A673 (cell line): ENCODE measurements around the gene MRI1. TPM values are rescaled to one million over a fixed set of nuclear protein-coding genes. Genes with fewer than 3 reads are reported as not detected.

Source experiments
- BruUV-seq: library from RNA; stranded (reverse); fragments of 400-500 nt; replicated peaks from 2 replicates; lab custom pipeline; 2021; lab: Mats Ljungman, UMichigan
- CTCF ChIA-PET: fragments of 300-600 bp; sonication (Branson Sonifier 250); formaldehyde crosslinking; loops from one replicate; lab custom pipeline; 2022; ENCODE audit warnings: antibody characterized with exemption; lab: Charles Lee
- POLR2A ChIA-PET: fragments of 300-600 bp; sonication (Branson Sonifier 250); formaldehyde crosslinking; loops from one replicate; lab custom pipeline; 2022; ENCODE audit warnings: antibody characterized with exemption; ENCODE audit not compliant: low non-redundant PET; lab: Charles Lee
- DNase-seq: peaks from one replicate; pipeline ENCODE4 v3.0.0-alpha.2; 2015; ENCODE audit warnings: low spot score
- H3K27ac ChIP-seq: fragments of 200-600 bp; sonication (generic); 2 replicates; pipeline ENCODE4 v1.5.1; 2016; ENCODE audit warnings: mixed run types, low read depth, mild to moderate bottlenecking, mixed read lengths, antibody characterized with exemption, low read length; ENCODE audit not compliant: poor library complexity, severe bottlenecking
- H3K27me3 ChIP-seq: fragments of 200-600 bp; sonication (generic); replicated peaks from 2 replicates; pipeline ENCODE4 v1.6.1; 2017; ENCODE audit warnings: mixed run types, low read depth, mild to moderate bottlenecking, mixed read lengths, antibody characterized with exemption, low read length; ENCODE audit not compliant: insufficient read depth, poor library complexity
- H3K36me3 ChIP-seq: fragments of 200-600 bp; sonication (generic); 2 replicates; pipeline ENCODE4 v1.6.1; 2016; ENCODE audit warnings: mixed run types, mild to moderate bottlenecking, mixed read lengths, antibody characterized with exemption, low read length; ENCODE audit not compliant: insufficient read depth, poor library complexity, severe bottlenecking
- H3K4me1 ChIP-seq: fragments of 200-600 bp; sonication (generic); 2 replicates; pipeline ENCODE4 v1.6.1; 2017; ENCODE audit warnings: mixed run types, mild to moderate bottlenecking, mixed read lengths, antibody characterized with exemption, low read length; ENCODE audit not compliant: insufficient read depth, poor library complexity, severe bottlenecking
- H3K4me3 ChIP-seq: fragments of 200-600 bp; sonication (generic); 2 replicates; pipeline ENCODE4 v1.5.1; 2016; ENCODE audit warnings: low read depth, mixed run types, mild to moderate bottlenecking, mixed read lengths, low read length; ENCODE audit not compliant: poor library complexity, severe bottlenecking
- H3K9me3 ChIP-seq: fragments of 200-600 bp; sonication (generic); 2 replicates; pipeline ENCODE4 v1.6.1; 2016; ENCODE audit warnings: mixed run types, low read depth, mild to moderate bottlenecking, mixed read lengths, antibody characterized with exemption, low read length; ENCODE audit not compliant: poor library complexity, severe bottlenecking
- EZH2 ChIP-seq: fragments of 200-600 bp; sonication (generic); IDR thresholded peaks from 2 replicates; pipeline ENCODE4 v1.6.1; 2017; ENCODE audit warnings: borderline replicate concordance, low read depth, mild to moderate bottlenecking, mixed read lengths, antibody characterized with exemption, low read length; ENCODE audit not compliant: poor library complexity, severe bottlenecking
- intact Hi-C: fragments of 100-400 bp; cut with micrococcal nuclease; formaldehyde crosslinking; loops from one replicate; pipeline ENCODE4 v1.10.0; 2022; ENCODE audit not compliant: unreplicated experiment
- total RNA-seq: library from RNA; stranded (reverse); gene quantifications from 2 replicates; pipeline ENCODE4 v1.2.3, GENCODE V29; 2021
- TF ChIP-seq, protein P1 (sequence below): fragments of 300-800, 200-600 bp; sonication (generic); conservative IDR thresholded peaks from 2 replicates; pipeline ENCODE4 v1.5.1; 2017; ENCODE audit warnings: low read depth, mild to moderate bottlenecking, antibody characterized with exemption, low read length, moderate library complexity, mixed read lengths

MRI1 gene
- total RNA-seq, 1 experiment from 2014 or later: 63.8 TPM

DNA sequence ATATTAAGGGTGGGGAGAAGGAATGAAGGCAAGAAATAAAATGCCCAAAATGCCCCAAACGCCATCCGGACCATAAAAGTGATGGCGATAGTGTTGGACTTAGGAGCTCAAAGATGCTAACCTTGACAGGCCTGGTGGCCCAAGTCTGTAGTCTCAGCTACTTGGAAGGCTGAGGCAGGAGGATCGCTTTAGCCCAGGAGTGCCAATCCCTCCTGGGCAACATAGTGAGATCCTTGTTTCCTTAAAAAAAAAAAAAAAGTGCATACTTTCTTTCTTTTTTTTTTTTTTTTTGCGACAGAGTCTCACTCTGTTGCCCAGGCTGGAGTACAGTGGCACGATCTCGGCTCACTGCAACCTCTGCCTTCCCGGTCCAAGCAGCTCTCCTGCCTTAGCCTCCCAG lies 32.0 kb upstream of the MRI1 start:
- no peak for TF ChIP-seq EZH2
- TF ChIP-seq, protein P1, sequence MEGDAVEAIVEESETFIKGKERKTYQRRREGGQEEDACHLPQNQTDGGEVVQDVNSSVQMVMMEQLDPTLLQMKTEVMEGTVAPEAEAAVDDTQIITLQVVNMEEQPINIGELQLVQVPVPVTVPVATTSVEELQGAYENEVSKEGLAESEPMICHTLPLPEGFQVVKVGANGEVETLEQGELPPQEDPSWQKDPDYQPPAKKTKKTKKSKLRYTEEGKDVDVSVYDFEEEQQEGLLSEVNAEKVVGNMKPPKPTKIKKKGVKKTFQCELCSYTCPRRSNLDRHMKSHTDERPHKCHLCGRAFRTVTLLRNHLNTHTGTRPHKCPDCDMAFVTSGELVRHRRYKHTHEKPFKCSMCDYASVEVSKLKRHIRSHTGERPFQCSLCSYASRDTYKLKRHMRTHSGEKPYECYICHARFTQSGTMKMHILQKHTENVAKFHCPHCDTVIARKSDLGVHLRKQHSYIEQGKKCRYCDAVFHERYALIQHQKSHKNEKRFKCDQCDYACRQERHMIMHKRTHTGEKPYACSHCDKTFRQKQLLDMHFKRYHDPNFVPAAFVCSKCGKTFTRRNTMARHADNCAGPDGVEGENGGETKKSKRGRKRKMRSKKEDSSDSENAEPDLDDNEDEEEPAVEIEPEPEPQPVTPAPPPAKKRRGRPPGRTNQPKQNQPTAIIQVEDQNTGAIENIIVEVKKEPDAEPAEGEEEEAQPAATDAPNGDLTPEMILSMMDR: no peak
- no peak for DNase-seq
- peak overlapping the region; percentile 56 for H3K4me3 ChIP-seq
- no peaks in the 10 kb centered on the region for H3K27me3 ChIP-seq
- H3K27ac ChIP-seq: peak overlapping the region; percentile 87
- H3K36me3 ChIP-seq: no peaks in the 10 kb centered on the region
- CTCF ChIA-PET: no interaction called here
- POLR2A ChIA-PET: no interaction called here
- intact Hi-C loops: no loop called here
- BruUV-seq: no TSS peak
- H3K9me3 ChIP-seq: no peaks in the 10 kb centered on the region
- peaks cover 28% of the 10 kb centered on the region for H3K4me1 ChIP-seq

DNA sequence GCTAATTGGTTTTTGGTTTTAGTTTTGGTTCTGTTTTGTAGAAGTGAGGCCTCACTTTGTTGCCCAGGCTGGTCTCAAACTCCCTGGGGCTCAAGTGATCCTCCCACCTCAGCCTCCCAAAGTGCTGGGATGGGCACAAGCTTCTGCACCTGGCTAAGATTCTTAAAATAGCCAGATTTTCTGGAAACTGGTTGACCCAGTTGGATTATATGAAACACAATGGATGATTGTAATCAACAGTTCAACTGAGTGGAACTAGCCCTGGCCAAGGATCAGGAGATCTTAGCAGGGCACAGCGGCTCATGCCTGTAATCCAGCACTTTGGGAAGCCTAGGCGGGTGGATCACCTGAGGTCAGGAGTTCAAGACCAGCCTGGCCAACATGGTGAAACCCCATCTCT lies 29.6 kb upstream of the MRI1 start:
- Histone ChIP-seq H3K9me3 (no peaks in the 10 kb centered on the region), H3K27ac (no peak overlapping the region), H3K36me3 (no peaks in the 10 kb centered on the region), H3K4me3 (no peak overlapping the region), H3K27me3 (no peaks in the 10 kb centered on the region), H3K4me1 (peaks cover 25% of the 10 kb centered on the region)
- DNase-seq: no peak
- POLR2A ChIA-PET: interaction anchor here (0.6 kb wide), 1 partner anchor 259 kb away, joined by 4 read pairs; no protein-coding TSS in a partner anchor
- intact Hi-C loops: no loop called here
- BruUV-seq: no TSS peak
- TF ChIP-seq, protein P1: no peak
- no peak for TF ChIP-seq EZH2
- CTCF ChIA-PET: no interaction called here

DNA sequence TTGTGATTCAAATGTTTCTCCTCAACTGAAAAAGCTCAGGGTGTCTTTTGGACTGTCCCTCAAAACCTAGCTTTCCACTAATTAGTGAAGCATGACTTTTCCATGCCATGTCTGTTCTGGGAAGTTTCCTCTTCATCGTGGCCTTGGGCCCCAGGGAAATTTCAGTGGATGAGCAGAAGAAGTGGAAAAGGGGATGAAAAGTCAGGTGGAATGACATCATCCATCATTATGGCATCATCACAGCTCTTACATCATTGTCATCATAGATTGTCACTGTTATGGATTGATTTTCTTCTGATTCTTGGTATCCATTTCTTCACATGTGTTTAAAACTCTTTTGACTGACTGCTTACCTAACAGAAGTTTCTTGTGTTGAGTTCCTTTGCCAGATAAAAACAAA lies 26.2 kb upstream of the MRI1 start:
- H3K4me1 ChIP-seq: peaks cover 5% of the 10 kb centered on the region
- no TSS peak for BruUV-seq
- POLR2A ChIA-PET: interaction anchor here (0.7 kb wide), 1 partner anchor 10 kb away, joined by 3 read pairs; a partner anchor contains a TSS
- no peaks in the 10 kb centered on the region for H3K27me3 ChIP-seq
- H3K4me3 ChIP-seq: no peak overlapping the region
- DNase-seq: no peak
- no peak overlapping the region for H3K27ac ChIP-seq
- H3K9me3 ChIP-seq: no peaks in the 10 kb centered on the region
- intact Hi-C loops: no loop called here
- TF ChIP-seq, protein P1: no peak
- no peak for TF ChIP-seq EZH2
- H3K36me3 ChIP-seq: no peaks in the 10 kb centered on the region
- CTCF ChIA-PET: no interaction called here
